GM06990 (cell line): Measurements from ENCODE around the gene ALX4.

Experiments used
- DNase-seq: peaks from one replicate; pipeline ENCODE4 v3.0.0-alpha.2; 2011; ENCODE audit not compliant: insufficient read length; ENCODE audit errors: extremely low read depth
- H3K27me3 ChIP-seq: replicated peaks from 2 replicates; pipeline ENCODE4 v1.6.0; 2011; ENCODE audit warnings: low read length; ENCODE audit not compliant: control insufficient read depth, insufficient read depth
- H3K36me3 ChIP-seq: 2 replicates; pipeline ENCODE4 v1.5.1; 2011; ENCODE audit warnings: low read length; ENCODE audit not compliant: control insufficient read depth, insufficient read depth
- H3K4me3 ChIP-seq: replicated peaks from 2 replicates; pipeline ENCODE4 v1.5.1; 2011; ENCODE audit warnings: low read depth, mild to moderate bottlenecking, control low read depth, low read length
- CTCF ChIP-seq: IDR thresholded peaks from 2 replicates; pipeline ENCODE4 v1.5.1; 2011; ENCODE audit warnings: low read length, control low read depth, mild to moderate bottlenecking, inconsistent platforms; ENCODE audit not compliant: insufficient read depth, poor library complexity, severe bottlenecking

The ALX4 gene

GRCh38 chr11:44236296-44236695 lies 73.6 kb downstream of the ALX4 start:
- no peak for TF ChIP-seq CTCF
- Histone ChIP-seq H3K36me3 (no peaks in the 10 kb centered on the region), H3K27me3 (no peaks in the 10 kb centered on the region), H3K4me3 (no peak overlapping the region)
- DNase-seq = no peak

GRCh38 chr11:44235765-44236201 lies 74.2 kb downstream of the ALX4 start:
- Histone ChIP-seq H3K27me3 (no peaks in the 10 kb centered on the region), H3K36me3 (no peaks in the 10 kb centered on the region)
- DNase-seq = no peak

GRCh38 chr11:44229624-44230023 lies 80.3 kb downstream of the ALX4 start:
- no peak for TF ChIP-seq CTCF
- H3K27me3 ChIP-seq = no peaks in the 10 kb centered on the region
- no peak overlapping the region for H3K4me3 ChIP-seq
- DNase-seq = no peak
- no peaks in the 10 kb centered on the region for H3K36me3 ChIP-seq

More at GRCh38 chr11:44235765-44236201, 74.2 kb downstream of the ALX4 start:
- no peak for TF ChIP-seq CTCF
- H3K4me3 ChIP-seq = no peak overlapping the region

GRCh38 chr11:44229098-44229497 lies 80.8 kb downstream of the ALX4 start:
- Histone ChIP-seq H3K4me3 (no peak overlapping the region), H3K36me3 (no peaks in the 10 kb centered on the region), H3K27me3 (no peaks in the 10 kb centered on the region)
- no peak for DNase-seq
- TF ChIP-seq CTCF = no peak

- Histone ChIP-seq H3K4me3 (no peak overlapping the region), H3K27me3 (no peaks in the 10 kb centered on the region), H3K36me3 (no peaks in the 10 kb centered on the region)
- no peak for TF ChIP-seq CTCF
- DNase-seq = no peak
Observed at GRCh38 chr11:44228379-44228778, 81.6 kb downstream of the ALX4 start.

GRCh38 chr11:44226945-44227344 lies 83.0 kb downstream of the ALX4 start:
- H3K36me3 ChIP-seq = no peaks in the 10 kb centered on the region
- no peak for TF ChIP-seq CTCF
- no peak overlapping the region for H3K4me3 ChIP-seq
- no peak for DNase-seq
- no peaks in the 10 kb centered on the region for H3K27me3 ChIP-seq
